K562 (cell line): Measurements from ENCODE around the gene OAT. TPM values are rescaled to one million over a fixed set of nuclear protein-coding genes. Genes with fewer than 3 reads are reported as not detected.

Experiments used
- ARID4B ChIP-seq: sonication (generic); formaldehyde crosslinking; IDR thresholded peaks from 2 replicates; pipeline ENCODE4 v1.8.0; 2022; ENCODE audit warnings: mild to moderate bottlenecking, missing genetic modification reagents
- CBX1 ChIP-seq: sonication (generic); IDR thresholded peaks from 2 replicates; pipeline ENCODE4 v1.6.1; 2016; ENCODE audit warnings: antibody characterized with exemption, low read depth, mild to moderate bottlenecking
- CBX2 ChIP-seq: fragments of 200-600 bp; sonication (generic); IDR thresholded peaks from one replicate; pipeline ENCODE4 v1.6.1; 2012; ENCODE audit warnings: mild to moderate bottlenecking, low read length, inconsistent platforms; ENCODE audit not compliant: insufficient read depth, poor library complexity, severe bottlenecking
- HMG20A ChIP-seq: fragments of 450-650 bp; formaldehyde crosslinking; conservative IDR thresholded peaks from 2 replicates; pipeline ENCODE4 v1.4.0; 2020; ENCODE audit warnings: mild to moderate bottlenecking, mixed read lengths
- L3MBTL2 ChIP-seq: fragments of 450-650 bp; IDR thresholded peaks from 2 replicates; pipeline ENCODE4 v1.6.1; 2016; ENCODE audit warnings: mild to moderate bottlenecking, moderate library complexity
- MCM5 ChIP-seq: fragments of 450-650 bp; IDR thresholded peaks from 2 replicates; pipeline ENCODE4 v1.6.1; 2016; ENCODE audit warnings: low read depth
- NKRF ChIP-seq: fragments of 450-650 bp; IDR thresholded peaks from 2 replicates; pipeline ENCODE4 v1.6.1; 2016; ENCODE audit warnings: borderline replicate concordance
- POLR2AphosphoS5 ChIP-seq: IDR thresholded peaks from 2 replicates; pipeline ENCODE4 v1.6.1; 2011; ENCODE audit warnings: mild to moderate bottlenecking, low read depth, low read length, moderate library complexity; ENCODE audit not compliant: control insufficient read depth, insufficient read depth
- RB1 ChIP-seq: fragments of 450-650 bp; IDR thresholded peaks from 2 replicates; pipeline ENCODE4 v1.6.1; 2017; ENCODE audit warnings: low read depth, mild to moderate bottlenecking
- UBTF ChIP-seq, 2 experiments: IDR thresholded peaks; 2 replicates each; pipeline ENCODE4 v1.6.1; 2012; ENCODE audit warnings: improper control_type of control experiment in 2 of 2, low read depth in 2 of 2, low read length in 2 of 2, borderline replicate concordance in 1 of 2
- VEZF1 ChIP-seq: fragments of 200-800 bp; sonication (Bioruptor generic); IDR thresholded peaks from 2 replicates; pipeline ENCODE4 v1.6.1; 2017; ENCODE audit warnings: missing genetic modification characterization, missing compliant biosample characterization
- polyA plus RNA-seq, 8 experiments: library from polyadenylated mRNA; depleted of rRNA in 4 of 8; stranded (reverse) in 5 of 8; unstranded in 3 of 8; fragments of >200 nt; fragmentation: Nextera tagmentation in 2 of 8; fragmentation: Illumina TruSeq in 1 of 8; extraction: Ambion mirVana in 2 of 8; extraction: Trizol in 1 of 8; gene quantifications; 2 replicates each; pipeline versions ENCODE4 v1.2.1 to v1.2.3, GENCODE V29; 2011 to 2014; ENCODE audit warnings: inconsistent platforms in 1 of 8, missing spikeins in 1 of 8
- total RNA-seq, 7 experiments: library from RNA; depleted of rRNA in 6 of 7; stranded (reverse); fragments of >200 nt in 6 of 7; fragmentation: Illumina TruSeq in 2 of 7; extraction: Trizol in 2 of 7; gene quantifications; 2 replicates each; pipeline versions ENCODE4 v1.2.1 to v1.2.3, GENCODE V29; 2011 to 2021; ENCODE audit warnings: low replicate concordance in 1 of 7

The OAT gene
- total and polyA plus RNA-seq, 9 of the 15 experiments (the other 6 are each of a cell fraction or from before 2014, with no cell fraction given), result 100 to 312 (median 163) TPM

- TF ChIP-seq ARID4B (CRISPR knock-in tag), result no peak; the same call in 1 of the 2 replicates
- TF ChIP-seq CBX1, result peak; percentile 17; the same call in 1 of the 2 replicates
- TF ChIP-seq POLR2AphosphoS5, result peak; percentile 92
- peak; percentile 62 for TF ChIP-seq L3MBTL2
- no peak for TF ChIP-seq HMG20A
- TF ChIP-seq CBX2, result no peak
- TF ChIP-seq NKRF, result peak; percentile 23; the same call in 1 of the 2 replicates
- 0 out of 2 replicates have a peak, but pooled peaks have one; percentile 28 for TF ChIP-seq RB1
- 0 out of 2 replicates have a peak, but pooled peaks have one; percentile 19 for TF ChIP-seq VEZF1 (CRISPR knock-in tag)
- TF ChIP-seq UBTF (IDR thresholded peaks at IDR 0.05; ENCODE audit: borderline replicate concordance in 1 of 2, low read depth in 2 of 2, low read length in 2 of 2), result peak in 1 of 2 experiments; percentile 77; a peak in 2 of 4 replicates
- TF ChIP-seq MCM5, result no peak
These were observed at the start of gene OAT (continued) for GRCh38 chr10:124418726-124419501.
